ENCODE results near the gene CDK5.
"Not testable (repeated sequence)": the region's sequence is repeated elsewhere in the genome, so short reads cannot be mapped to it uniquely, and the experiment has no call there.

Gene CDK5

DNA sequence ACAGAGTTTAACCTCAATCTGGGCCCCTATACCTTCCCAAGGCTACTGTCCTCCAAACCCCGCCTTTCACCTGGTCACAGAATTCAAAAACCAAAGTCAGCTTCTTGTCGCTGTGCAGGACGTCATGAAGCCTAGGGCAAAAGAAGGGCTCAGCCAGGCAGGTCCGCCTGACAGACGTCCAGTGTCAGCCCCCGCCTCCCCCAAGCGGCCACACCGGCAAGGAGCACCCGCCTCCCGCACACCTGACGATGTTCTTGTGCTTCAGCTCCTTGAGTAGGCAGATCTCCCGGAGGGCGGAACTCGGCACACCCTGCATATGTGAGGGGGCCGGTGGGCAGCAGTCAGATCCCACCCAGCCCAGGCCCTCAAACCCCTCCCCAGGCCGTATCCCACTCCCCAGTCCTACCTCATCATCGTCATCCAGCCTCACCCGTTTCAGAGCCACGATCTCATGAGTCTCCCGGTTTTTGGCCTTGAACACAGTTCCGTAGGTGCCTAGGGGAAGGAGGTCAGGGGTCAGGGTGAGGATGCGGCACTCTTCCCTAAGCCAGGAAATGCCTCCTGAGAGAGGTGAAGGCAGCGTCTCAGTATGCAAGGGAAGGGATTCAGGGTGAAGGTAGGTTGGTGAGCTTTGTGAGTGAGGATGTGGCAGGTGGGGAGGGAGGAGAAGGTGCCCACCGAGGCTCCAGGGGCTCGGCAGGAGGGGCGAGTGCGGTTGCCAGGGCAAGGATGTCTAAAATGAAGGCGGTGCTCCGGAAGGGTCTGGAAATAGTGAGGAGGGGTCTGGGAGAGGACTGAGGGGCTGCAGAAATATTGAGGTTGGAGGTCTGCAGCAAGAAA lies 811 bp downstream of the CDK5 start:
- DNase-seq (ENCODE audit: low read depth in 2 of 2), result no peak

DNA sequence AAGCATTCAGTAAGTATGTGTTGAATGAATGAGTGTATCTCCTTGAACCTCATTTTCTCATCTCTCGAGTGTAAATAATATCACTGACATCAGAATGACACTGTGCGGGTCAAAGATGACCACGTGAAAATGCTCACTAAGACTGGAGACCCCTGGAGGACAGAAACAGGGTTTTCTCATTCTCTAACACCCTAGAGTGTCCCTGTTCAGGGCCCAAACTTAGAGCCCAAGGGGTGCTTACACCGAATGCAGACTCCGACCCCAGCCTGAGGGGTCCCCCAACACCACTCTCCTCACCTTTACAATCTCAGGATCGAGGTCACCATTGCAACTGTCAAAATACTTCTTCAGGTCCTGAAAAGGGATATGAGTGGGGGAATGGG lies 1.4 kb downstream of the CDK5 start:
- DNase-seq (ENCODE audit: low read depth in 2 of 2), result no peak

DNA sequence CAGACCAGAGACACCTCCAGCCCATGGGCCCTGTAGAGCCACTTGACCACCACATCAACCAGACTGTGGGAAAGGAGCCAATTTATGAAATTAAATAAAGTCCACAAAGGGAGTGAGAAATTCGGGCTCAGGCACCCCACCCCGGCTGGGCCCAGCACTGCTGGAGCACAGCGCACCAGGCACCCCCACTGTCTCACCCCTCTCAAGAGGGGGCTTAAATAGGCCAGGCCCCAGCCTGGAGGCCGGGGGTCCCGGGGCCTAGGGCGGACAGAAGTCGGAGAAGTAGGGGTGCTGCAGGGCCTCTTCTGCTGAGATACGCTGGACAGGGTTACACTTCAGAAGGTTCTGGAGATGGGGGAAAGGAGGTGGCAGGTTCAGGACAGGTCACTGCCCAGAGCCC lies 3.9 kb downstream of the CDK5 start:
- DNase-seq (ENCODE audit: low read depth in 2 of 2), result no peak

DNA sequence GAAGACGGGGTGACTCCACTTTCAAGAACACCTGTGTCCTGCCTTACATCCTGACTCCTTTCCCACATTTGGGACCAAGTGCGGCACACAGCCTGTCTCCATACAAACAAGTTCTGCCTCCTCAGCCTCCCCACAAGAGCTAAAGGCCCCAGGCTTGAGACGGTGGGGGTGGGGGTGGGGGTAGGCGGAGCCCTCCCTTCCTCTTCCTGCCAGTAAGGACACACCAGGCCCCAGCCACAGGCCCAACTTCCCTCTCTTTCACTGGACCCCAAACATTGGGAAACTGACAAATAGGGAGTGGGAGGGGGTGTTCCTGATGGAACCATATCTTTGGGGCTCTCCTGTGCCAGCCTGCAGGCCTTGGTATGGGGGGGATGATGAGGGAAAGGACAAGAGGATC lies 4.6 kb downstream of the CDK5 start:
- no peak for DNase-seq (ENCODE audit: low read depth in 2 of 2)

DNA sequence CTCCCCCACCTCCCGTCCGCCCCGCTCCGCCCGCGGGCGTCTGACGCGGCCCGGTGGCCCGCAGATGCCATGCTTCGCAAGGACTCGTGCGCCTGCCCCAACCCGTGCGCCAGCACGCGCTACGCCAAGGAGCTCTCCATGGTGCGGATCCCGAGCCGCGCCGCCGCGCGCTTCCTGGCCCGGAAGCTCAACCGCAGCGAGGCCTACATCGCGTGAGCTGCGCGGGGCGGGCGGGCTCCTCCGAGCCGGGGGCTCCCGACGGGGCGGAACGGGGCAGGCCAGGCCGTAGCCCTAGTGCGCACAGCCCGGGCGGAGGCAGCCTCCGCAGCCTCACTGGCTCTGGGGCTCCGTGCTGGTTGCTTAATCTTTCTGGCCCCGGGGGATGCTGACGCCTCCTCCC lies 6.6 kb downstream of the CDK5 start:
- no peak for DNase-seq (ENCODE audit: low read depth in 2 of 2)

DNA sequence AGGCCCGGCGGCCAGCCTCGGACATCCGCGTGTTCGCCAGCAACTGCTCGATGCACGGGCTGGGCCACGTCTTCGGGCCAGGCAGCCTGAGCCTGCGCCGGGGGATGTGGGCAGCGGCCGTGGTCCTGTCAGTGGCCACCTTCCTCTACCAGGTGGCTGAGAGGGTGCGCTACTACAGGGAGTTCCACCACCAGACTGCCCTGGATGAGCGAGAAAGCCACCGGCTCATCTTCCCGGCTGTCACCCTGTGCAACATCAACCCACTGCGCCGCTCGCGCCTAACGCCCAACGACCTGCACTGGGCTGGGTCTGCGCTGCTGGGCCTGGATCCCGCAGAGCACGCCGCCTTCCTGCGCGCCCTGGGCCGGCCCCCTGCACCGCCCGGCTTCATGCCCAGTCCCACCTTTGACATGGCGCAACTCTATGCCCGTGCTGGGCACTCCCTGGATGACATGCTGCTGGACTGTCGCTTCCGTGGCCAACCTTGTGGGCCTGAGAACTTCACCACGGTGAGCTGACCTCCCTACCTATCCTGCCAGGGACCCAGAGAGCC lies 8.7 kb downstream of the CDK5 start:
- no peak for DNase-seq (ENCODE audit: low read depth in 2 of 2)

DNA sequence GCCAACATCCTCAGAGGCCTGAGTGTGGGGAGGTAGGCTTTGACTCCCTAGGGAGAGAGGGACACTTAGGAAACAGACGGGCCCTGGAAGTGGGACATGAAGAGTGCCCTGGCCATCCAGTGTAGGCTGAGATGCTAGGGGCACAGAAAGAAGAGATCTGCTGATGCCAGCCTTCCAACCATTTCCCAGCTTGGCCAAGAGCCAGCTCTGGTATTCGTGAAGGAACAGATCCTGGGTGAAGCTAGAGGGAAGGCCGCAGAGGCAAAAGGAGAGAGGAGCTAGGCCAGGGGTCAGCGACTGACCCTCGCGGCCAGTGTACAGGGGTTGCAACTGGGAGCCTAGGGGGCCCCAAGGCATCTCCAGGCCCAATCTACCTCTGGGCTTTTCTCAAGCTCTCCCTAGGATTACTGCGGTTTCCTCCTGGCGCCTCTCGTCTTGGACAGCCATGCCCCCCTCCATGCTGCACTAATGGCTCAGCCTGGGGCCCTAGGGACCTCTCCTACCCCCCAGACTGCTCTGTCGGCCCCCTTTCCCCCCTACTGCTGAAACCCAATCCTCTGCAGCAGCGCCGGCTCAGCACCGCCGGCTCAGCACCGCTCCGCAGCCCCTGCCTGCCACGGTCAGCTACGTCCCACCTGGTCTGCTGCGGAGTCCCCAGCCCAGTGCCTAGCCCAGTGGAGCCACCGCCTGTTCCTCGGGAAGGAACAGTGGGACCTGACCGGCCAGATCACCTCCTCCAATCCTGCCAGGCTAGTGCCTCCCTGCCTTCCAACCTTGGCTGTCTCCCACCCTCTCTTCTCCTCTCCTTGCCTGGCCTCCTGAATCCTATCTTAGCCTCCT lies 9.5 kb downstream of the CDK5 start, which contains the start of gene ASIC3:
TSS of gene ASIC3 (plus strand) at position 556 of the 840 bp plus-strand sequence. CDS start 355 bp downstream, outside the sequence.
- no peak for DNase-seq (ENCODE audit: low read depth in 2 of 2)

DNA sequence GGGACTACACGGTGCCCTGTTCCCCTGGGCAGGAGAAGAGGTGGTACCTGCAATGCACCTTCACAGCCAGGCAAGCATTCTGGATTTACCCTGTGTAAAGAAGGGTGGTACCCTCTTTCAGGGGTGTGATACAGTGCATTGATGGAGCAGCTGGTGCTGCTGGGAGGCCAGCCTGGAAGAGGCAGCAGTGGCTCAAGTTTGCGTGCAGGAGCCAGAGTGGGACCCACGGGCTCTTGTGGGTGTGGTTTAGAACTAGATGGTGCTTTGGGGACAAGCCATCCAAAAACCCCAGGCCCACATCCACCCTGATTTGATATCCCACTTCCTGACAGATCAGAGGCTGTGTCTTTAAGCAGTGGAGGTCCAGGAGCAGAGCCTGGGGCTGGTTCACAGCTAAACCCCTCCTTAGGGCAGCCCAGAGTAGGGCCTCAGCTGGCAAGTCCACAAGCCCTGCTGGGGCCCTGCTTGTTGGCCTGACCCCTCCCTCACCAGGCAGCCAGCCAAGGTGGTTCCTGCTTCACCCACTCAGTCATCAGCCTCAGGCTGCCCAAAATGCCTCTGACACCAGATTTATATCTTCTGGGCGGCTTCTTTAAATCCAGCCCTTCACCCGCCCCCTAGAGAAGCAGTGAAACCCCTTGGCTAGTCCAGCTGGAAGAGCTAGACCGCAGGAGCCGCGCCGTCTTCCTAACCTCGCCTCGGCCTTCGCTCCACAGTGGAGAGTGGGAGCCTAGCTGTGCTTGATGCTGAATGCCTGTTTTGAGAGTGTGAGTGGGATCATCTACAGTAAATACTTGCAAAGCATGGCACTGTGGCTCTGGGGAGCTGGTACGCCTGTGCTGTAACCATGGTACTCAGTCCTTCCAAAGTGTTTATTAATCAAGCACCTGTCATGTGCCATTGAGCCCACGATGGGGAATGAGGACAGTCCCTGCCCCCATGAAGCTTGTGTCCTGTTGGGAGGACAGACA lies 10.8 kb downstream of the CDK5 start:
- no peak for DNase-seq (ENCODE audit: low read depth in 2 of 2)

DNA sequence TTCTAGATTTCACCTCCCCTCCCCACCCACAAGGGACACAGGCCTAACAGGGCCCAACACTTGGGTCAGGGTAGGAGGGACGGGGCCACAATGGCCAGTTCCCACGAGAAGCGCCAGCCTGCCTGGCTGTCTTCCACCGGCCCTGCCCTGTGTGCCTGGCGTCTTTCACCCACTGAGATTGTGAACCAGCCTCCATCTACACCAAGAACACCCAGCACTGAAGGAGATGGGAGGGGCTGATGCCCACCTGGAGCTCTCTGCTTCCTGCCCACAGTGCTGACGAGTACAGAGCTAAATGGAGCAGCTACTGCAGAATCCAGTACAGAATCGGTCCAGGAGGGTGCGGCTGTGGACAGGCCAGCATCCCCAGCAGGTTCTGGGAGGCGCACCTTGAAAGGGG lies 11.7 kb downstream of the CDK5 start:
- no peak for DNase-seq (ENCODE audit: low read depth in 2 of 2)

DNA sequence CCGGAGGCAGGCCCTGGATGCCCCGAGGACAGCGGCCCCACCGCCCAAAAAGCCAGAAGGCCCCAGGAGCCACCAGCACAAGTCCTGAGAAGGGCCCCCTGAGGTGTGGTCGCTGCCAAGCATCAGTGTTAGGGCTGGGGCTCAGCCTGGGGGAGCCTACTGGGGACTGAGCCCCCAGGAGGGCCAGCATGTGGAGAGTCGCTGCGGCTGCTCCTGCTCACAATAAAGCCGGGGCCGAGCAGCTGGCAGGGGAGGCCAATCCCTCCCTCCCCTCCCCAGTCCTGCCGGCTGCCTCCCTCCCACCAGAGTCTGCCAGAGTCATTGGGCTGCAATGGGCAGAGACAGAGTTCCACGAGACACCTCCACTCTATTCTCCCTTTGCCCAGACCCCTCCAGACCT lies 12.4 kb downstream of the CDK5 start:
- no peak for DNase-seq (ENCODE audit: low read depth in 2 of 2)

DNA sequence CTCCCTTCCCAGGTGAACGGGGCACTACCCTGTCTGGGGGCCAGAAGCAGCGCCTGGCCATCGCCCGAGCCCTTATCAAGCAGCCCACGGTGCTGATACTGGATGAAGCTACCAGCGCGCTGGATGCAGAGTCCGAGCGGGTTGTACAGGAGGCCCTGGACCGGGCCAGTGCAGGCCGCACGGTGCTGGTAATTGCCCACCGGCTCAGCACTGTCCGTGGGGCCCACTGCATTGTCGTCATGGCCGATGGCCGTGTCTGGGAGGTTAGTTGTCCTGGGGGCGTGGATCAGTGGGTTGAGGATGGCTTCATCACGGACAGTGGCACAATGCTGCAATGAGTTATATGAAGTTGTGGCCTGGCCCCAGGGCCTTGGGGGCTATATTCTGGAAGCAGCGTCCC lies 13.7 kb downstream of the CDK5 start:
- no peak for DNase-seq (ENCODE audit: low read depth in 2 of 2)

DNA sequence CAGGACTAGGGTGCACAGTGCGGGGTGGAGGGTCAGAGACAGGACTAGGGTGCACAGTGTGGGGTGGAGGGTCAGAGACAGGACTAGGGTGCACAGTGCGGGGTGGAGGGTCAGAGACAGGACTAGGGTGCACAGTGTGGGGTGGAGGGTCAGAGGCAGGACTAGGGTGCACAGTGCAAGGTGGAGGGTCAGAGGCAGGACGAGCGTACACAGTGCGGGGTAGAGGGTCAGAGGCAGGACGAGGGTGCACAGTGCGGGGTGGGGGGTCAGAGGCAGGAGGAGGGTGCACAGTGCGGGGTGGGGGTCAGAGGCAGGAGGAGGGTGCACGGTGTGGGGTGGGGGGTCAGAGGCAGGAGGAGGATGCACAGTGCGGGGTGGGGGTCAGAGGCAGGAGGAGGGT lies 14.2 kb downstream of the CDK5 start:
- DNase-seq (ENCODE audit: low read depth in 2 of 2), result not testable (repeated sequence)

DNA sequence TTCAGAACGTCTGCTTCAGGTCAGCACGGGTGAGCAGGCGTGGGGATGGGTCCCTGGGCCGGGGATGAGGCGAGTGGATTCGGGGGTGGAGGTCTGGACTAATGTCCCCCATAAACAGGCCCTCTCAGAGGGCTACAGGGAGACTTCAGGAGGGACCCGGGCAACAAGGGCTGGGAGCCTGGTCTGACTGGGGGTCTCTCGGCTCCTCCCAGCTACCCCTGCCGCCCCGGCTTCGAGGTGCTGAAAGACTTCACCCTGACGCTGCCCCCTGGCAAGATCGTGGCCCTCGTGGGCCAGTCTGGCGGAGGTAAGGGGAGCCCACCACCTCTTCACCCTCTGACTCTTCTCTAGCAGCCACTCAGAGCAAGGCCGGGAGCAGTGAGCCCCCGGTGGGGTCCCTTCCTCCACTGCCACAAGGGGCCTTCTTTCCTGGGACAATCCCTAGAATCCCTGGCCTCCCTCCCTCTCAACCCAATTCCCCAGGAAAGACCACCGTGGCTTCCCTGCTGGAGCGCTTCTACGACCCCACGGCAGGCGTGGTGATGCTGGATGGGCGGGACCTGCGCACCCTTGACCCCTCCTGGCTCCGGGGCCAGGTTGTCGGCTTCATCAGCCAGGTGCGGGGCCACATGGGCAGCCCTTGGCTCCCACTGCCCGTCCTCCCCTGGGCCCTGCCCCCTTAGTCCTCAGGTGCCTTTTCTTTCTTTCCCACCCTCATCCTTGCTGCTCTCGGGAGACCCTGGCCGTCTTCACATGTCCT lies 16.9 kb downstream of the CDK5 start:
- no peak for DNase-seq (ENCODE audit: low read depth in 2 of 2)

DNA sequence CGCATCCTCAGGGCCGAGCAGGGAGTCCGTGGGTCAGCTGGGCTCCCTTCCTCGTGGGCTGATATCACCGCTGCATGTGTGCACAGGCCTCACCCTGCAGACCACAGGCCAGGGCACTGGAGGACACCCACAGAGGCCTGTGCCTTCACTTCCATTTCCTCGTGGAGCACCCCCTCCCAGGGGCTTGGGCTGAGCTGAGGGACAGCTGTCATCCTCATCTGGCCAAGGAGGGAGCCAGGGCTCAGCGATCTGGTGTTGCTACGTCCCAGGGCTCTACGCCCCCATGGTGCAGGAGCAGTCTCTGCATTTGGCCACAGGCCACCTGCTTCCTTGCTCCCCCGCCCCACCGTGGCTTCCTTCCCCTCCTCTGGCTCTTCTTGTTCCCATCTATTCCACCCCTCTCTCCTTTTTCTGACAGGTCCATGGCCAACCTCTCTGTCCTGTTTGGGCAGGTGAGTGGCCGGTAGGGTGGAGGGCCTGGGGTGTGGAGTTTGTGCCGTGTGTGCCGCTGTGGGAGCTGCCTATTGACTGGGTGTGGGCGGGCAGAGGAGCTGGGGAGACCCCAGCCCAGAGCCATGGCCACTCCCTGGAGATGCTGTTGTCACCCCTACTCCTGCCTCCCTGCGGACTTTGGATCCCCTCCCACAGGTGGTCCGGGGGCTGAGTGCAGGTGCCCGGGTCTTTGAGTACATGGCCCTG lies 17.7 kb downstream of the CDK5 start:
- no peak for DNase-seq (ENCODE audit: low read depth in 2 of 2)

DNA sequence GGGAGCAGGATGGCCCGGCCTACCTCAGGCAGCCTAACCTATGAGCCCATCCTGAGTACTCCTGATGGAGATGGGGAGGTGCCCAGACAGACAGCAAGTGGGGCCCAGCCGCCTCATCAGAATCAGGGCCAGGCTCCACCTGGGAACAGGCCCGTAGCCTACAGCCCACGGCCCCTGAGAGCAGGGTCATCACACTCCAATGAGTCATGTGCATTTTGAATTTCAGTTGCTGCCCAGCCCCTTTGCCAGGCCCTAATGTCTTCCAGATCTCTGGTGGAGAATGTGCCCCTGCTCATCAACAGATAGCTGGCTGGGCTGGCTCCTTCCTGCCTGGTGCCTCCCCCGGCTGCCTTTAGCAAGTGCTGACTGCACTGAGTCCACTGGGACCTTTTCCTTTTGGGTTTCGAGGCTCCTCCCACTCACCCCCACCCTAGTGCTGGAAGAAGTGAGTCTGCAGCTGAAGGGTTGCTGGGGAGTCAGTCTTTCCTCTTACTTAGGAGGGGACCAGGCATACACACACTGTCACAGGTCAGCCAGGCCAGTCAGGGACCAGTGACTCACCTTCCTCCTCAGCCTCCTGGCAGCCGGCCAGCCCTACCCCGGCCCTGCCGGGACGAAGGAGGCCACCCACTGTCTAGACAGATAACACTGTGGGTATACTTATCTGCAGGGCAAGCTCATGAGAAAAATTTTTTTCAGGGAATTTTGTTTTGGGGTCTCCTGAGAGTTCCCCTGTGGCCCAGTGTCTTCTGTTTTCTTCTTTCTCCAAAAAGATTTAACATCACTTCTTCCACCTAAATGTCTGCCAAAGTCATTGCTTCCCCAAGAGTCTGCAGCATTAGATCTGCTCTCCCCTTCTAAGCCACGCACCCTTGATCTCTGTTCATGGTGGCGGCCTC lies 18.5 kb downstream of the CDK5 start:
- DNase-seq (ENCODE audit: low read depth in 2 of 2), result no peak

DNA sequence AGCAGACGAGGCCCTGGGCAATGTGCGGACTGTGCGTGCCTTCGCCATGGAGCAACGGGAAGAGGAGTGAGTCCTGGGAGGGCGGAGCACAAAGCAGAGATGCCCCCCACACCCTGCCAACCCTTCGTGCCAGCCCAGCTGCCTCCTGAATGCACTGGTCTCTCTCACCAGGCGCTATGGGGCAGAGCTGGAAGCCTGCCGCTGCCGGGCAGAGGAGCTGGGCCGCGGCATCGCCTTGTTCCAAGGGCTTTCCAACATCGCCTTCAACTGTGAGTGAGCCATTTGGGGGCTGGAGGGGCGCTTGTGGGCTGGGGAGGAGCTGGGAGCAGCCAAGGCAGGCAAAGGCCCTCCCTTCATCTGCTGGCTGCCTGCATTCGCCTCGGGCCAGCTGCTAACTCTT lies 21.8 kb downstream of the CDK5 start:
- DNase-seq (ENCODE audit: low read depth in 2 of 2), result no peak

DNA sequence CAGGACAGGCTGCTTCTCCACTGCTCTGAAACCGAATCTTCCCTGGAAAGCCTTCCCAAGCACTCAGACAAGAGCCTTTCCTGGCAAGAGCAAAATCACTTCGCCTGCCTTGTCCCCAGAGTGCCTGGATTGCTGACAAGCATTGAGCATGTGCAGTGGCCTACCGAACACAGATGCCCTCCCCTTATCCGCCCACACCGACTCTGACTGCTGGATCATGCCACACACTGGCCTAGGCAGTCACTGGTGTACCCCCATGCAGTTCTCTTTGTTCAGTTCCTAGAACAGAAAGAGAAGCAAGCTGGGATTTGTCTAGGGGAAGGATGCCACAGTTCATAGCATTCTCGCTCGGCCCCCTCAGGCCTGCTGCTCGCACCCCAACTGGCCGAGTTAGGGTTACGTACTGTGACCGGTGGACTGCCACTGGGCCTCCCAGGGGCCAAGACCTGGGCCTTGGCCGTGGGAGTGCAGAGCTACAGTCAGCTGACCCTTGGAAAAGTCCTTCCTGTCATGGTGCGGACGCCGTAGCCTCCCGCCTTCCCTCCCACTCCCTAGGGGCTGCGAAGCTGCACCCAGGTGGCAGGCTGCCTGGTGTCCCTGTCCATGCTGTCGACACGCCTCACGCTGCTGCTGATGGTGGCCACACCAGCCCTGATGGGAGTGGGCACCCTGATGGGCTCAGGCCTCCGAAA lies 22.5 kb downstream of the CDK5 start:
- no peak for DNase-seq (ENCODE audit: low read depth in 2 of 2)

DNA sequence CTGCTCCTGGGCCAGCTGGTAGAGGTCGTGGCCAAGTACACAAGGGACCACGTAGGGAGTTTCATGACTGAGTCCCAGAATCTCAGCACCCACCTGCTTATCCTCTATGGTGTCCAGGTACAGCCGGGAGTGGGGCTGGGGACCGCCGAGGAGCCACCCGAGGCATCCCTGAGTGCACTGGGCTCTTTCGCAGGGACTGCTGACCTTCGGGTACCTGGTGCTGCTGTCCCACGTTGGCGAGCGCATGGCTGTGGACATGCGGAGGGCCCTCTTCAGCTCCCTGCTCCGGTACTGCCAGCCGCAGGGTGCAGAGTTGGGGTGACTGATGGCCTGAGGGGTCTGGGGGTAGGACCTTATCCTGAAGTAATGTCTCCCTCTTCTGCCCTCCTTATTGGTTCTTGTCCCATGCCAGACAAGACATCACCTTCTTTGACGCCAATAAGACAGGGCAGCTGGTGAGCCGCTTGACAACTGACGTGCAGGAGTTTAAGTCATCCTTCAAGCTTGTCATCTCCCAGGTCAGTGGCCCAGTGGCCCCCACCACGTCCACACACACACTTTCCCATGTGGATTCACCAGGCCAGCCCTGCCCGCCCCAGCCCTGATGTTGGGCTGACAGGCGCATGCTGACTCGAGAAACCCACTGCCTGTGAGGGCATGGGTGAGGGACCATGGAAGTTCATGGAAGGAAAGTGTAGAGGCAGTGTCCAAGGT lies 23.2 kb downstream of the CDK5 start:
- no peak for DNase-seq (ENCODE audit: low read depth in 2 of 2)

Data from stimulated activated CD8-positive, alpha-beta memory T cell treated with anti-CD3 and anti-CD28 coated beads, Interleukin-7, amount 100 ng/mL, for 1 hour (primary cell).